HG02970 (cell line): Measurements from ENCODE around the gene SRRM5.
"Not testable (repeated sequence)": the region's sequence is repeated elsewhere in the genome, so short reads cannot be mapped to it uniquely, and the experiment has no call there.

Experiments
- ATAC-seq: cut with Tn5 transposase; IDR thresholded peaks from one replicate; pipeline ENCODE4 v1.9.1; 2021; ENCODE audit warnings: mild to moderate bottlenecking, moderate library complexity, moderate number of reproducible peaks; ENCODE audit not compliant: unreplicated experiment, low FRiP score

Gene SRRM5

GRCh38 chr19:43611788-43612187 is at the start of gene SRRM5:
Gene SRRM5, plus strand, starts transcription at chr19:43612088. Its CDS starts 34 bp downstream, at chr19:43612122.
- ATAC-seq, result no peak

- ATAC-seq, result no peak
Observed at GRCh38 chr19:43562226-43562697, 49.6 kb upstream of the SRRM5 start.

- no peak for ATAC-seq
Observed at GRCh38 chr19:43562698-43563241, 49.1 kb upstream of the SRRM5 start.

GRCh38 chr19:43563816-43564457 is 48.0 kb upstream of the SRRM5 start:
- ATAC-seq, result no peak

GRCh38 chr19:43564800-43565199 is 47.1 kb upstream of the SRRM5 start:
- no peak for ATAC-seq

GRCh38 chr19:43569657-43570056 is 42.2 kb upstream of the SRRM5 start:
- ATAC-seq, result no peak

- ATAC-seq, result no peak
Observed at GRCh38 chr19:43570174-43570791, 41.6 kb upstream of the SRRM5 start.

GRCh38 chr19:43572171-43572588 is 39.7 kb upstream of the SRRM5 start:
- ATAC-seq, result no peak

GRCh38 chr19:43574424-43575155 is 37.3 kb upstream of the SRRM5 start:
- ATAC-seq, result no peak

- peak; percentile 91 for ATAC-seq
Observed at GRCh38 chr19:43575156-43575950, 36.5 kb upstream of the SRRM5 start, which contains the start of the genes PINLYP and XRCC1. Gene PINLYP, plus strand, starts transcription at chr19:43575801. Its CDS starts 1,391 bp downstream, at chr19:43577192. Gene XRCC1, minus strand, starts transcription at chr19:43575527. Its CDS starts 69 bp downstream, at chr19:43575458.

- ATAC-seq, result no peak
Observed at GRCh38 chr19:43575955-43576878, 35.7 kb upstream of the SRRM5 start.

- no peak for ATAC-seq
Observed at GRCh38 chr19:43578787-43579186, 33.1 kb upstream of the SRRM5 start.

- ATAC-seq, result no peak
Observed at GRCh38 chr19:43581467-43581866, 30.4 kb upstream of the SRRM5 start.

GRCh38 chr19:43582495-43582894 is 29.4 kb upstream of the SRRM5 start:
- ATAC-seq, result no peak

GRCh38 chr19:43584484-43584883 is 27.4 kb upstream of the SRRM5 start:
- no peak for ATAC-seq

GRCh38 chr19:43586346-43586745 is 25.5 kb upstream of the SRRM5 start:
- no peak for ATAC-seq

GRCh38 chr19:43587029-43587428 is 24.9 kb upstream of the SRRM5 start:
- ATAC-seq, result not testable (repeated sequence)

- no peak for ATAC-seq
Observed at GRCh38 chr19:43589277-43589676, 22.6 kb upstream of the SRRM5 start.

- ATAC-seq, result no peak
Observed at GRCh38 chr19:43589678-43590077, 22.2 kb upstream of the SRRM5 start.
